ENCODE data around the gene CEBPE. TPM values are rescaled to one million over a fixed set of nuclear protein-coding genes. Genes with fewer than 3 reads are reported as not detected.

Gene CEBPE
- total and polyA plus RNA-seq, 2 donors (not counting 1 experiment from before 2014, with no cell fraction given) = 0.37 to 0.45 TPM

DNA sequence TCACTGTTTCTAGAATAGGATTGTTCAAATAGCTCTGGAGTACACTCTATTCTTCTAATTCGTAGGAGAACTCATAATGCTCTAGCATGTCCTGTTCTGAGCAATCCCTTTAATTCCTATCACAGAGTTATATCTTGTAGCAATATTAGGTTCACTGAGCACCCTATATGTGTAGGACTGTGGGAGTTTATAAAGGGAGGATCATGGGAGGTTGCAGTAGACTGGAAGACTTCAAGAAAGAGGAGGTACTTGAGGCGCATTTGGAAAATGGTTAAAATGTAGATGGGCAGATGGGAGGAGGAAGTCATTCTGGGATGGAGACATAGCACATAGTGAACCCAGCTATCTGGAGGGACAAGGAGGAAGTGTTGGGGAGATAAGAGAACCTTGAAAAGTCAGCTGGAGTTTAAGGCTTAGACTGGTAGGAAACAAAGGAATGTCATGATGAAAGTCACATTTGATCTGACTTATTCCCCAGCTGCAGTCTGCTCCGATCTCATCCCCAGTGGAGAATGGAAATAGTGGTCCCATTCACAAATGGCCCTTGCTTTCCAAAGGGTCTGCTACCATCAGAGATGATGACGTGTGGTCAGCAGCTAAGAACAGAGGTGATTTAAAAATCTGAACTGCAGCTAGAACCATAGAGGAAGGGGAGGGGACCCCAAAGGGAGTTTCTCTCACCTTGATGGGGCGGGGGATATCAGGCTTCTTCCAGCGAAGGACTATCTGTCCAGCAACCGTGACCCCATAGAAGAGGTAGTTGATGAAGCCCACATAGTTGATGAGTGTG, 10.1 kb upstream of the CEBPE start:
- Histone ChIP-seq H2AFZ (ENCODE audit: insufficient read depth, low read depth, low read length, poor library complexity, severe bottlenecking) (no peak overlapping the region), H3K9ac (ENCODE audit: low read length) (no peak overlapping the region), H3K27ac (ENCODE audit: low read length in 2 of 2) (no peak overlapping the region), H3K4me1 (ENCODE audit: control insufficient read depth in 2 of 2, insufficient read depth in 2 of 2, low read length in 2 of 2) (peaks cover 7 to 11% of the 10 kb centered on the region in 2 donors), H3K4me2 (replicated peaks; ENCODE audit: low read depth, low read length, poor library complexity, severe bottlenecking) (no peak overlapping the region), H3K9me3 (ENCODE audit: control extremely low read depth in 1 of 3, control insufficient read depth in 2 of 3, insufficient read depth in 1 of 3, low read length in 2 of 3) (no peaks in the 10 kb centered on the region), H4K20me1 (ENCODE audit: control insufficient read depth, insufficient read depth, low read length, poor library complexity, severe bottlenecking) (no peaks in the 10 kb centered on the region), H3K79me2 (ENCODE audit: control insufficient read depth, insufficient read depth, low read length) (no peaks in the 10 kb centered on the region), H3K4me3 (ENCODE audit: control extremely low read depth in 1 of 5, extremely low read depth in 1 of 5, insufficient read depth in 1 of 5, low read depth in 2 of 5, low read length in 4 of 5) (no peak overlapping the region), H3K36me3 (replicated peaks in 1 of 2; ENCODE audit: control extremely low read depth in 1 of 2, control insufficient read depth in 1 of 2, extremely low read depth in 1 of 2, insufficient read depth in 2 of 2, low read length in 1 of 2) (no peaks in the 10 kb centered on the region), H3K27me3 (replicated peaks in 1 of 4; ENCODE audit: control extremely low read depth in 1 of 4, control insufficient read depth in 3 of 4, insufficient read depth in 4 of 4, low read length in 3 of 4) (no peaks in the 10 kb centered on the region)
- ATAC-seq (ENCODE audit: low read depth) (no peak), DNase-seq (no peak)
- Mint-ChIP-seq H3K9me3 (ENCODE audit: insufficient read depth) (no peaks in the 10 kb centered on the region), H3K27ac (no peak overlapping the region), H3K4me3 (no peak overlapping the region), H3K27me3 (no peaks in the 10 kb centered on the region), H3K4me1 (peaks cover 14% of the 10 kb centered on the region)
- intact Hi-C loops (cut with micrococcal nuclease) = no loop called here
- 98% methylated on average over 6 of the region's 7 CpGs for WGBS (ENCODE audit: insufficient coverage)
- ChIA-PET POLR2A (no interaction called here), CTCF (interaction anchor here (0.8 to 4.5 kb wide), 2 partner anchors 9 to 57 kb away, joined by 4 to 26 read pairs; partner anchors contain the start of gene CEBPE)
- TF ChIP-seq, protein P1, sequence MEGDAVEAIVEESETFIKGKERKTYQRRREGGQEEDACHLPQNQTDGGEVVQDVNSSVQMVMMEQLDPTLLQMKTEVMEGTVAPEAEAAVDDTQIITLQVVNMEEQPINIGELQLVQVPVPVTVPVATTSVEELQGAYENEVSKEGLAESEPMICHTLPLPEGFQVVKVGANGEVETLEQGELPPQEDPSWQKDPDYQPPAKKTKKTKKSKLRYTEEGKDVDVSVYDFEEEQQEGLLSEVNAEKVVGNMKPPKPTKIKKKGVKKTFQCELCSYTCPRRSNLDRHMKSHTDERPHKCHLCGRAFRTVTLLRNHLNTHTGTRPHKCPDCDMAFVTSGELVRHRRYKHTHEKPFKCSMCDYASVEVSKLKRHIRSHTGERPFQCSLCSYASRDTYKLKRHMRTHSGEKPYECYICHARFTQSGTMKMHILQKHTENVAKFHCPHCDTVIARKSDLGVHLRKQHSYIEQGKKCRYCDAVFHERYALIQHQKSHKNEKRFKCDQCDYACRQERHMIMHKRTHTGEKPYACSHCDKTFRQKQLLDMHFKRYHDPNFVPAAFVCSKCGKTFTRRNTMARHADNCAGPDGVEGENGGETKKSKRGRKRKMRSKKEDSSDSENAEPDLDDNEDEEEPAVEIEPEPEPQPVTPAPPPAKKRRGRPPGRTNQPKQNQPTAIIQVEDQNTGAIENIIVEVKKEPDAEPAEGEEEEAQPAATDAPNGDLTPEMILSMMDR (IDR thresholded peaks at IDR 0.05) = no peak
- no peak for TF ChIP-seq EZH2 (IDR thresholded peaks at IDR 0.05; ENCODE audit: borderline replicate concordance, insufficient read depth, low read depth, low read length, poor library complexity, severe bottlenecking)

DNA sequence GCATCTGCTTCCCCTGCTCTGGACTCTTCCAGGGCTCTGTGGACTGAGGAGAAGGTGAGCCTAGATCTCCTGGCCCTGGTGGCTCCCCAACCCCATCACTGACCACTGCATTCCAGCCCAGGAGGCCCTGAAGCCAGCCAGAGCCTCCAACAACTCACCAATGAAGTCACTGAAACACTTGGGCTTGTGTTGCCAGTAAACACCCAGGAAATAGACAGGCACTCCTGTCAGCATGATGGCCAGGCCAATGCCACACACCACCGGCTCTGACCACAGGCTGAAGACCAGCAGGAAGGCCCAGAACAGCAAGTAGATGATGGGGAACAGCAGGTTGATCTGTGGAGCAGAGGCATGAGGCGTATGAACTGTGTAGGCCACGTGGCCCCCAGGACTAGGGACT, 8.8 kb upstream of the CEBPE start:
- Mint-ChIP-seq H3K9me3 (ENCODE audit: insufficient read depth) (no peaks in the 10 kb centered on the region), H3K27ac (no peak overlapping the region), H3K27me3 (no peaks in the 10 kb centered on the region), H3K4me1 (peaks cover 14% of the 10 kb centered on the region), H3K4me3 (no peak overlapping the region)
- DNase-seq (no peak), ATAC-seq (ENCODE audit: low read depth) (no peak)
- peaks cover 7 to 11% of the 10 kb centered on the region in 2 donors for H3K4me1 ChIP-seq (ENCODE audit: control insufficient read depth in 2 of 2, insufficient read depth in 2 of 2, low read length in 2 of 2)
- H3K4me3 ChIP-seq (ENCODE audit: control extremely low read depth in 1 of 5, extremely low read depth in 1 of 5, insufficient read depth in 1 of 5, low read depth in 2 of 5, low read length in 4 of 5) = no peak overlapping the region
- no peaks in the 10 kb centered on the region for H3K79me2 ChIP-seq (ENCODE audit: control insufficient read depth, insufficient read depth, low read length)
- peak overlapping the region; percentile 11 for H3K4me2 ChIP-seq (replicated peaks; ENCODE audit: low read depth, low read length, poor library complexity, severe bottlenecking)
- H3K27me3 ChIP-seq (replicated peaks in 1 of 4; ENCODE audit: control extremely low read depth in 1 of 4, control insufficient read depth in 3 of 4, insufficient read depth in 4 of 4, low read length in 3 of 4) = no peaks in the 10 kb centered on the region
- 100% methylated on average over 1 of the region's 3 CpGs for WGBS (ENCODE audit: insufficient coverage)
- ChIA-PET CTCF (no interaction called here), POLR2A (no interaction called here)
- peak overlapping the region; percentile 48 for H2AFZ ChIP-seq (ENCODE audit: insufficient read depth, low read depth, low read length, poor library complexity, severe bottlenecking)
- intact Hi-C loops (cut with micrococcal nuclease) = no loop called here
- no peaks in the 10 kb centered on the region for H3K9me3 ChIP-seq (ENCODE audit: control extremely low read depth in 1 of 3, control insufficient read depth in 2 of 3, insufficient read depth in 1 of 3, low read length in 2 of 3)
- no peaks in the 10 kb centered on the region for H4K20me1 ChIP-seq (ENCODE audit: control insufficient read depth, insufficient read depth, low read length, poor library complexity, severe bottlenecking)
- no peak for TF ChIP-seq EZH2 (IDR thresholded peaks at IDR 0.05; ENCODE audit: borderline replicate concordance, insufficient read depth, low read depth, low read length, poor library complexity, severe bottlenecking)
- TF ChIP-seq, protein P1 (IDR thresholded peaks at IDR 0.05) = no peak
- H3K27ac ChIP-seq (ENCODE audit: low read length in 2 of 2) = no peak overlapping the region
- no peaks in the 10 kb centered on the region for H3K36me3 ChIP-seq (replicated peaks in 1 of 2; ENCODE audit: control extremely low read depth in 1 of 2, control insufficient read depth in 1 of 2, extremely low read depth in 1 of 2, insufficient read depth in 2 of 2, low read length in 1 of 2)
- H3K9ac ChIP-seq (ENCODE audit: low read length) = no peak overlapping the region

Measured in B cell (primary cell).